SK-N-MC (cell line): Measurements from ENCODE around the gene SKP2.

Source experiments
- DNase-seq: peaks from one replicate; pipeline ENCODE4 v3.0.0-alpha.2; 2011; ENCODE audit warnings: low read depth, low spot score
- H3K27ac ChIP-seq: fragments of 200-600 bp; sonication (generic); 2 replicates; pipeline ENCODE4 v1.5.1; 2016; ENCODE audit warnings: mixed run types
- H3K36me3 ChIP-seq: fragments of 200-600 bp; sonication (generic); 2 replicates; pipeline ENCODE4 v1.6.1; 2017; ENCODE audit warnings: antibody characterized with exemption, low read length, mixed read lengths; ENCODE audit not compliant: insufficient read depth
- H3K4me3 ChIP-seq: fragments of 200-600 bp; sonication (generic); 2 replicates; pipeline ENCODE4 v1.5.1; 2016
- H3K9ac ChIP-seq: fragments of 200-600 bp; sonication (generic); 2 replicates; pipeline ENCODE4 v1.8.0; 2017; ENCODE audit warnings: mixed run types, mixed read lengths; ENCODE audit not compliant: insufficient read length
- H3K9me3 ChIP-seq: fragments of 200-600 bp; sonication (generic); 2 replicates; pipeline ENCODE4 v1.6.1; 2017; ENCODE audit warnings: low read depth, mild to moderate bottlenecking, antibody characterized with exemption, low read length, moderate library complexity, mixed read lengths
- EZH2 ChIP-seq: fragments of 200-600 bp; sonication (generic); IDR thresholded peaks from one replicate; pipeline ENCODE4 v1.6.1; 2017; ENCODE audit warnings: antibody characterized with exemption
- FOXP2 ChIP-seq: optimal IDR thresholded peaks from 2 replicates; pipeline ENCODE3; 2011; ENCODE audit warnings: mild to moderate bottlenecking, moderate library complexity; ENCODE audit not compliant: insufficient read depth; ENCODE audit errors: extremely low read length, control extremely low read depth
- POLR2AphosphoS5 ChIP-seq: IDR thresholded peaks from 2 replicates; pipeline ENCODE4 v1.6.1; 2012; ENCODE audit warnings: mild to moderate bottlenecking, low read depth, low read length, borderline replicate concordance

The SKP2 gene

GRCh38 chr5:36168737-36169136 lies 16.8 kb downstream of the SKP2 start:
- peaks cover 100% of the 10 kb centered on the region for H3K36me3 ChIP-seq
- TF ChIP-seq POLR2AphosphoS5 (no peak), FOXP2 (no peak), EZH2 (no peak)
- no peak overlapping the region for H3K27ac ChIP-seq
- no peak overlapping the region for H3K4me3 ChIP-seq
- H3K9ac ChIP-seq = no peak overlapping the region
- no peak for DNase-seq
- H3K9me3 ChIP-seq = no peaks in the 10 kb centered on the region

DNA sequence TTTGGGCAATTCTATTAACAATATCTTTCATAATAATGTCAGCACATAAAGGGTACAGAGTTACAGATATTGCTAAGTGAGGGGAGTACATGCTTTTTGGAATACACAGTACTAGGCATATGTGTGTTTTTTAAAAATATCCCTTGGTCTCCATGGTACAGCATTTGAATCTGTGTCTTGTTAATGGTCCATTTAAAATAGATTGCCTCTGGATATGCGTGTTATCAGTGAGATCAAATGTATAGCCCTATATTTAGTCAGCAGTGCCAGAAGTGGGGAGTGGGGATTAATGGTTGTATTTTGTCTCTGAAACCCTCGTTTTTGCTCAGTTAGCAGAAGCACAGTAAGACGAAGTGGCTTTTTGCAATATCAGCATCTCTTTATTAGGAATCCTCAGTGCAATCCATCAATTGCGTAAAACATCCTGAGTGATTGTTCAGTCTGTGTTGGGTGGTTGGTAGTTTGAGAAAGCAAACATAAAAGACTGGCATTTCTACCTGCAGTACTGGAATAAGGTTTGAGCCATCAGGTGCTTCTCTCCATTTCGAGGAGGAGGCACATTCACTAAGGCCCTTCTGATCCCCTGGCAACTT lies 19.0 kb downstream of the SKP2 start:
- H3K4me3 ChIP-seq = no peak overlapping the region
- no peak for DNase-seq
- no peaks in the 10 kb centered on the region for H3K9me3 ChIP-seq
- H3K27ac ChIP-seq = peak overlapping the region; percentile 56; the same call in 1 of the 2 replicates
- no peak for TF ChIP-seq FOXP2
- no peak for TF ChIP-seq POLR2AphosphoS5
- TF ChIP-seq EZH2 = no peak
- H3K36me3 ChIP-seq = peaks cover 100% of the 10 kb centered on the region
- H3K9ac ChIP-seq = no peak overlapping the region

GRCh38 chr5:36172599-36172998 lies 20.7 kb downstream of the SKP2 start:
- Histone ChIP-seq H3K9me3 (no peaks in the 10 kb centered on the region), H3K27ac (no peak overlapping the region), H3K9ac (no peak overlapping the region), H3K4me3 (no peak overlapping the region), H3K36me3 (peaks cover 96% of the 10 kb centered on the region)
- no peak for DNase-seq
- TF ChIP-seq EZH2 (no peak), POLR2AphosphoS5 (no peak), FOXP2 (no peak)

- no peak for DNase-seq
- H3K9me3 ChIP-seq = no peaks in the 10 kb centered on the region
- H3K4me3 ChIP-seq = no peak overlapping the region
- TF ChIP-seq POLR2AphosphoS5 (no peak), EZH2 (no peak), FOXP2 (no peak)
- H3K27ac ChIP-seq = peak overlapping the region; percentile 27; the same call in 1 of the 2 replicates
- peaks cover 96% of the 10 kb centered on the region for H3K36me3 ChIP-seq
- no peak overlapping the region for H3K9ac ChIP-seq
Observed at GRCh38 chr5:36173426-36173825, 21.5 kb downstream of the SKP2 start.

DNA sequence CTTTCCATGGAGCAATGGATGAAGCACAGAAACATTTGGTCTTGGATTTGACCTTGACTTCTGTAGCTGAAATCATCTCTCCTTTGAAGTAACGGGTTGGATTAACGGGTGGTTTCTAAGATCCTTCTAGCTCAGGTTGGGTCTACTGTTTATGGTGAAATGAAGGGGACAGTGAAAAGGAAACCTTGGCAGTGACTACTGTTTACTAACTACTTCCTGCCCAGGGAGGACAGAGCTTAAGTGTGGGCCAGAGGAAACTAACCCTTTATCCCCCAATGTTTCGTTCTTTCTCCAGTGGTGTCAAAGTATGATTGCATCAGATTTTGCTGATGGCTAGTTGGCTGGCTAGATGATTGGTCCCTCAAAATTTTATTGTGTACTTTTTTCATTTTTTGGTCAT lies 22.2 kb downstream of the SKP2 start:
- no peaks in the 10 kb centered on the region for H3K9me3 ChIP-seq
- peaks cover 96% of the 10 kb centered on the region for H3K36me3 ChIP-seq
- TF ChIP-seq FOXP2 (no peak), EZH2 (no peak), POLR2AphosphoS5 (no peak)
- DNase-seq = no peak
- no peak overlapping the region for H3K4me3 ChIP-seq
- H3K27ac ChIP-seq = peak overlapping the region; percentile 27; the same call in 1 of the 2 replicates
- H3K9ac ChIP-seq = no peak overlapping the region

DNA sequence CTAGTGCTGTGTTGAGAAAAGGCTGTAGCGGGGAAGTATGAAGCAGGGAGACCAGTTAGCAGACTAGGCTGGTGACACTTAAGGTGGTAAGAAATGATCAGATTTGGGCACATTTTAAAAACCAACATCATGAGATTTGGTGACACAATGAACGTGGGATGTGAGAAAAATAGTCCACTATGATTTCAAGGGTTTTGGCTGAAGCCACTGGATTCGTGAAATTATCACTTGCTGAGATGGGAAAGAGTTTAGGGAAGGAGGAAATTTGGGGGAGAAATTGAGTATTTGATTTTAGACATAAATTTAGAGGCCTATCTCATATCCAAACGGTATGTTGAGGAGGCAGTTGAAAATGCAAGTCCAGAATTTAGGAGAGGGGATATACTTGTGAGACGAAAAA lies 23.1 kb downstream of the SKP2 start:
- H3K27ac ChIP-seq = peak overlapping the region; percentile 27
- DNase-seq = no peak
- TF ChIP-seq POLR2AphosphoS5 (no peak), FOXP2 (no peak), EZH2 (no peak)
- H3K4me3 ChIP-seq = no peak overlapping the region
- H3K36me3 ChIP-seq = peaks cover 96% of the 10 kb centered on the region
- no peaks in the 10 kb centered on the region for H3K9me3 ChIP-seq
- no peak overlapping the region for H3K9ac ChIP-seq

- DNase-seq = no peak
- no peaks in the 10 kb centered on the region for H3K9me3 ChIP-seq
- no peak overlapping the region for H3K4me3 ChIP-seq
- H3K36me3 ChIP-seq = peaks cover 96% of the 10 kb centered on the region
- no peak overlapping the region for H3K27ac ChIP-seq
- TF ChIP-seq EZH2 (no peak), POLR2AphosphoS5 (no peak), FOXP2 (no peak)
- no peak overlapping the region for H3K9ac ChIP-seq
Observed at GRCh38 chr5:36177154-36177553, 25.2 kb downstream of the SKP2 start.

DNA sequence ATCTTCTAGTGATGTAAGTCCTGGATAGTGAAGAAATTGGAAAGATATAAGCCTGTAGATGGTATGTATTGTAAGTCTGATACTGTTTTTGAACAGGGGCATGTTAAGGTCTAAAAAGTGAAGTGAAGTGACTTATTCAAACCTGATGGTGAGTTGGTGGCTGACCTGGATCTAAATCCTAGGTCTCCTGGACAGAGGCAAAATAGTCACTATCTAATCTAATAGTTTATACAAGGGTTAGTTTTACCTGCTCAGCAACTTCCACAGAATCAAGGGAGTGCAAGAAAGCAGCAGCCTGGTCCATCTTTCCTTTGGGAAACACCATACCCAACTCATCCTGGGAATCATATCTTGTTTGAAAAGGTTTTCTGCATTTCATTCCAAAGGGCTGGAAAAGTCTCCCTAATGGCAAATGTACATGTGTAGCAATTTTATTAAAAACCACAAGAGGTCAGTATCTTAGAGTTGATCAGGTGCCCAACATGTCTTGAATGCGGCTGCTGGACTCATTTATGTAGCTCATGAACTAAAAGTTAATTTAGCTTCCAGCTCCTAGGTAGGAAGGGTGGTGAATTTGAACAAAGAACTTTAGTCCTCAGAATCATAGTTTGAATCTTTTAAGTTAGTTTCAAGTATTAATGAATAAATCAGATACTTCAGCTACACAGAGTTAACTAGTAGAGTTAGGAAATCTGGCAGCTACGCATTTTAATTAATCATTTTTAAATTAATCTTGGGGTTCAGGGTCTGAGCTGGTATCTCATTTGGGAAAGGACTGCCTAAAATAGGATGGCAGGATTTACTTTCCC lies 26.0 kb downstream of the SKP2 start:
- H3K4me3 ChIP-seq = no peak overlapping the region
- TF ChIP-seq EZH2 (no peak), FOXP2 (no peak), POLR2AphosphoS5 (no peak)
- DNase-seq = no peak
- H3K9ac ChIP-seq = no peak overlapping the region
- no peaks in the 10 kb centered on the region for H3K9me3 ChIP-seq
- peaks cover 96% of the 10 kb centered on the region for H3K36me3 ChIP-seq
- H3K27ac ChIP-seq = no peak overlapping the region
